Fibroblast of lung (primary cell): ENCODE results near the gene AGXT. TPM values are rescaled to one million over a fixed set of nuclear protein-coding genes. Genes with fewer than 3 reads are reported as not detected.

Source experiments
- DNase-seq, 2 donors: peaks; one replicate each; pipeline versions ENCODE4 v3.0.0 to v3.0.0-alpha.2; 2010; ENCODE audit warnings: low read depth in 2 of 2
- H2AFZ ChIP-seq: 2 replicates; pipeline ENCODE4 v1.5.1; 2012; ENCODE audit warnings: low read length, control low read depth, inconsistent platforms
- H3K27ac ChIP-seq: 2 replicates; pipeline ENCODE4 v1.5.1; 2011; ENCODE audit warnings: low read length, control low read depth; ENCODE audit not compliant: insufficient read depth
- H3K27me3 ChIP-seq: 2 replicates; pipeline ENCODE4 v1.5.1; 2011; ENCODE audit warnings: mild to moderate bottlenecking, low read length; ENCODE audit not compliant: control insufficient read depth, insufficient read depth
- H3K36me3 ChIP-seq: 2 replicates; pipeline ENCODE4 v1.5.1; 2011; ENCODE audit warnings: low read length; ENCODE audit not compliant: control insufficient read depth, insufficient read depth
- H3K4me1 ChIP-seq: 2 replicates; pipeline ENCODE4 v1.5.1; 2011; ENCODE audit warnings: low read length; ENCODE audit not compliant: control insufficient read depth, insufficient read depth; ENCODE audit errors: extremely low read depth
- H3K4me2 ChIP-seq: 2 replicates; pipeline ENCODE4 v1.5.1; 2011; ENCODE audit warnings: low read length, control low read depth; ENCODE audit not compliant: insufficient read depth; ENCODE audit errors: extremely low read depth
- H3K4me3 ChIP-seq, 4 experiments: fragments of 200-600 bp in 1 of 4; sonication (generic) in 1 of 4; replicated peaks in 1 of 4; 2 replicates each; pipeline ENCODE4 v1.5.1; 2011 to 2016; ENCODE audit warnings: low read length in 4 of 4, low read depth in 3 of 4, mild to moderate bottlenecking in 3 of 4, control low read depth in 2 of 4, inconsistent platforms in 1 of 4, mixed read lengths in 1 of 4; ENCODE audit not compliant: insufficient read depth in 1 of 4; ENCODE audit errors: control extremely low read depth in 1 of 4
- H3K79me2 ChIP-seq: 2 replicates; pipeline ENCODE4 v1.5.1; 2012; ENCODE audit warnings: mild to moderate bottlenecking, low read length, inconsistent platforms; ENCODE audit not compliant: control insufficient read depth, insufficient read depth
- H3K9ac ChIP-seq: 2 replicates; pipeline ENCODE4 v1.5.1; 2011; ENCODE audit warnings: mild to moderate bottlenecking, low read length, control low read depth; ENCODE audit not compliant: insufficient read depth
- H3K9me3 ChIP-seq: 2 replicates; pipeline ENCODE4 v1.5.1; 2012; ENCODE audit warnings: low read depth, low read length; ENCODE audit not compliant: control insufficient read depth, insufficient read depth
- H4K20me1 ChIP-seq: 2 replicates; pipeline ENCODE4 v1.5.1; 2011; ENCODE audit warnings: low read length; ENCODE audit not compliant: control insufficient read depth, insufficient read depth; ENCODE audit errors: extremely low read depth
- CTCF ChIP-seq, 2 donors: IDR thresholded peaks in 1 of 2; conservative IDR thresholded peaks in 1 of 2; 1 replicate in 1 of 2; 2 replicates in 1 of 2; pipeline ENCODE4 v1.5.1; 2011 to 2012; ENCODE audit warnings: low read length in 2 of 2, control low read depth in 1 of 2, inconsistent platforms in 1 of 2, low read depth in 1 of 2, mild to moderate bottlenecking in 1 of 2
- EZH2 ChIP-seq: IDR thresholded peaks from 2 replicates; pipeline ENCODE4 v1.5.1; 2012; ENCODE audit warnings: low read length, control low read depth, mild to moderate bottlenecking; ENCODE audit errors: missing control alignments
- polyA plus RNA-seq, 2 donors: library from polyadenylated mRNA; depleted of rRNA in 1 of 2; stranded (reverse) in 1 of 2; unstranded in 1 of 2; fragments of >200 nt; gene quantifications; 2 replicates each; pipeline ENCODE4 v1.2.1, GENCODE V29; 2011 to 2012; ENCODE audit warnings: missing spikeins in 1 of 2
- total RNA-seq: library from RNA; depleted of rRNA; stranded (reverse); fragments of >200 nt; gene quantifications from 2 replicates; pipeline ENCODE4 v1.2.1, GENCODE V29; 2014

Gene AGXT
- total and polyA plus RNA-seq, 2 donors (not counting 1 experiment from before 2014, with no cell fraction given), result not detected

GRCh38 chr2:240871071-240871958 is 2.7 kb downstream of the AGXT start:
- Histone ChIP-seq H2AFZ (no peak overlapping the region), H3K79me2 (no peaks in the 10 kb centered on the region), H3K9ac (no peak overlapping the region), H3K36me3 (no peaks in the 10 kb centered on the region), H3K4me2 (no peak overlapping the region), H3K27ac (no peak overlapping the region), H4K20me1 (no peaks in the 10 kb centered on the region), H3K4me3 (no peak overlapping the region), H3K27me3 (peaks cover 4% of the 10 kb centered on the region), H3K9me3 (no peaks in the 10 kb centered on the region), H3K4me1 (no peaks in the 10 kb centered on the region)
- no peak for DNase-seq
- TF ChIP-seq EZH2 (no peak), CTCF (conservative IDR thresholded peaks at IDR 0.05 in 1 of 2, IDR thresholded peaks at IDR 0.05 in 1 of 2; ENCODE audit: low read depth in 1 of 2, low read length in 2 of 2) (no peak)

DNA sequence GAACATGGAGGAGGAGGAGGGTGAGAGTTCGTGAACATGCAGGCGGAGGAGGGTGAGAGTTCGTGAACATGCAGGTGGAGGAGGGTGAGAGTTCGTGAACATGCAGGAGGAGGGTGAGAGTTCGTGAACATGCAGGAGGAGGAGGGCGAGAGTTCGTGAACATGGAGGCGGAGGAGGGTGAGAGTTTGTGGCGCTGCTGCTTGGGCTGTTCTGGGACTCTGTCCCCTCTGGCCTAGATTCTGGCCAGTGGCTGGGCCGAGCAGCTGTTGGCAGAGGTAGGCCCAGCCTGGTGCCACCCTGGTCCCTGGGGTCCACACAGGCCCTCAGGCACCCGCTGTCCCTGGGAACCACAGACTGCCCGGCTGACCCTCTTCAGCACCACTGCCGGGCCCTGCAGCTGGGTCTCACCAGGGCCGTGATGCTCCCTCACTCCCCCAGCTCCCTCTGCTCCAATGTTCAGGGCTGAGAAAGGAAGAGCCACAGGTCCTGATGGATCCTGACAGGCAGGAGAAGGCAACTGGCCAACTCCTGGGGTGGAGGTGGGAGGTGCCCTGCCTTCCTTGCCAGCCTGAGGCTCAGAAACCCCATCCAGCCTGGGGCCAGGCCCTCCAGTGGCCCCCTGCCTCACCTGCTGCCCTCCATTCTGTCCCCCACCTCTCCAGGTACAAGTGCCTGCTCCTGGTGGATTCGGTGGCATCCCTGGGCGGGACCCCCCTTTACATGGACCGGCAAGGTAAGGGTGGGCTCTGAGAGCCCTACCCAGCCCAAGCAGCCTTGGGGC is 3.9 kb downstream of the AGXT start:
- H3K27ac ChIP-seq, result no peak overlapping the region
- DNase-seq, result no peak

More for the DNA sequence above, 3.9 kb downstream of the AGXT start:
- H3K79me2 ChIP-seq, result no peaks in the 10 kb centered on the region
- H3K4me2 ChIP-seq, result no peak overlapping the region
- H4K20me1 ChIP-seq, result no peaks in the 10 kb centered on the region
- H3K4me1 ChIP-seq, result no peaks in the 10 kb centered on the region
- TF ChIP-seq EZH2, result no peak
- no peak for TF ChIP-seq CTCF (conservative IDR thresholded peaks at IDR 0.05 in 1 of 2, IDR thresholded peaks at IDR 0.05 in 1 of 2; ENCODE audit: low read depth in 1 of 2, low read length in 2 of 2)
- no peak overlapping the region for H2AFZ ChIP-seq
- peaks cover 4% of the 10 kb centered on the region for H3K27me3 ChIP-seq
- no peaks in the 10 kb centered on the region for H3K36me3 ChIP-seq
- no peaks in the 10 kb centered on the region for H3K9me3 ChIP-seq
- no peak overlapping the region for H3K9ac ChIP-seq
- no peak overlapping the region for H3K4me3 ChIP-seq
